Subcutaneous adipose tissue (tissue), 4 donors: Measurements from ENCODE around the gene GNS. TPM values are rescaled to one million over a fixed set of nuclear protein-coding genes. Genes with fewer than 3 reads are reported as not detected.

Experiments used
- total RNA-seq, 4 donors: library from RNA; depleted of rRNA; stranded (reverse); fragments of >200 nt; gene quantifications; one replicate each; pipeline ENCODE4 v1.1.0, GENCODE V29; 2016
- TF ChIP-seq, protein P1 (sequence below): fragments of 450-650 bp; IDR thresholded peaks from one replicate; pipeline ENCODE4 v1.5.1; 2016; ENCODE audit warnings: low read depth, mild to moderate bottlenecking, control low read depth, antibody characterized with exemption, moderate library complexity

Gene GNS
- total RNA-seq, 4 donors from 2014 or later, result 143 to 384 (median 184) TPM

DNA sequence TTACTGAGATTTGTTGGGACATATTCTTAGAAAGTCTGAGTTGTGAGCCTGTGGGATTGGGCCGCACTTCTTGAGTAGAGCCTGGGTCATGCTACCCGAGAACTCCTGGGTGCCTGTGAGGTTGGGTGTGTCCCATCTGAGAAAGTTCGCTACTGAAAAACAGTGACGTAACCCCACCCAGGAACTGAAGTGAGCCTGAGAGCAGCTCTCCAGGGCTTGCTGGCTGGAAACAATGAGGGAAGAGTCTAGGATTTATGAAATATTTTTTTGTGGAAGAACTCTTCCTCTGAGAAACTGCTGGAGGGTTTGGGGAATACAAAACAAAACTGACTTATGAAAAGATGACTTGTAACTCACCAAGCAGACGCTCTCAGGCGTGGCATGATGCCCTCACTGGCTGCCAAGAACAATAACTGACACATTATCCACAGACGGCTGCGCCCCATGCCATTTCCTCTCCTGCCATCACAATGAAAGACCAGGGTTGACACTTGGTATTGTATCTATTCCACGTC is 79.7 kb downstream of the GNS start:
- TF ChIP-seq, protein P1, sequence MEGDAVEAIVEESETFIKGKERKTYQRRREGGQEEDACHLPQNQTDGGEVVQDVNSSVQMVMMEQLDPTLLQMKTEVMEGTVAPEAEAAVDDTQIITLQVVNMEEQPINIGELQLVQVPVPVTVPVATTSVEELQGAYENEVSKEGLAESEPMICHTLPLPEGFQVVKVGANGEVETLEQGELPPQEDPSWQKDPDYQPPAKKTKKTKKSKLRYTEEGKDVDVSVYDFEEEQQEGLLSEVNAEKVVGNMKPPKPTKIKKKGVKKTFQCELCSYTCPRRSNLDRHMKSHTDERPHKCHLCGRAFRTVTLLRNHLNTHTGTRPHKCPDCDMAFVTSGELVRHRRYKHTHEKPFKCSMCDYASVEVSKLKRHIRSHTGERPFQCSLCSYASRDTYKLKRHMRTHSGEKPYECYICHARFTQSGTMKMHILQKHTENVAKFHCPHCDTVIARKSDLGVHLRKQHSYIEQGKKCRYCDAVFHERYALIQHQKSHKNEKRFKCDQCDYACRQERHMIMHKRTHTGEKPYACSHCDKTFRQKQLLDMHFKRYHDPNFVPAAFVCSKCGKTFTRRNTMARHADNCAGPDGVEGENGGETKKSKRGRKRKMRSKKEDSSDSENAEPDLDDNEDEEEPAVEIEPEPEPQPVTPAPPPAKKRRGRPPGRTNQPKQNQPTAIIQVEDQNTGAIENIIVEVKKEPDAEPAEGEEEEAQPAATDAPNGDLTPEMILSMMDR, result no peak

DNA sequence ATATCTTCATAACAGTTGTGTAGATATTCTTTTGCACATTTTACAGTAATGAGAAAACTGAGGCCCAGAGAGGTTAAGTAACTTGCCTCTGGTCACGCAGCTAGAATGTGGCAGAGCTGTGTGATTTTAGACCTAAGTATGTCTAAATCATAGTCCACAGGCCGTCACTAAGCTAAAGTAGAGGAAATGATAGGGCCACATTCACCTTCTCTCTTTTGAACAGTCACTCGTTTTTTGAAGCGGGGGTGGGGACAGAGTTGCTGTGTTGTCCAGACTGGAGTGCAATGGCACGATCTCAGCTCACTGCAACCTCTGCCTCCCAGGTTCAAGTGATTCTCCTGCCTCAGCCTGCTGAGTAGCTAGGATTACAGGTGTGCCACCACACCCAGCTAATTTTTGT is 80.4 kb downstream of the GNS start:
- TF ChIP-seq, protein P1, result no peak

DNA sequence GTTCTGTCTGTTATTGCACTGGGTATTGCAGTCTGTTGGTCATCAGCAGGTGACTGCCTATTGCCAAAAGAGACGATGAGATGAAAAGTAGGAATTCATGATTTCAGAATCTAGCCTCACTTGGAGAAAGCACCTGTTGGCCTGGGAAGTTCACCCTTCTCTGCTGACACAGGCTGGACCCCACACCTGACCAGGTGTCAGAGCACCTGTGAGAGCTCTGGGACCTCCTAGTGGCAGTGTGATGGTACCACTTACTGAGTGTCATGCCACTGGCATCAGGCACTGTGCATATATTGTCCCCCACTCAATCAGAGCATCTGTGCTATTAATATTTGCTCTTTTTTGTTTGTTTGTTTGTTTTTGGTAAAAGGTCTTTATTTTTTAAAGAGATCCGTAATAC is 81.0 kb downstream of the GNS start:
- TF ChIP-seq, protein P1, result no peak

DNA sequence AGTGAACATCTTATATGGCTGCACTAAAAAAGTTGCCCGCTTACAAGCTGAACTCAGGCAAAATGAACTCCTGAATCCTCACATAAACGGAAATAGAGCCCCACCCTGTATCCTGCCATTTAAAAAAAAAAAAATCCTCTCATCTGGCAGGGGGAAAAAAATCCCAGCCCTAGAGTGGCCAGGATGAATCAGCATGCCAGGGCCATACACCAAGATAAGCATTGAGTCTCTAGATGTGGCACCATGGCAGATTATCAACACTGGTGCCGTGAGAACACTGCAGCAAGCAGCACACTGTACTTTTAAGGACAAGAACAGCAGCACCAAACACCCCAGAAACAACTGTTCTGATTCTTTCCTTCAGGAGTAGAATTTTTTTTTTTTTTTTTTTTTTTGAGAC is 83.4 kb downstream of the GNS start:
- TF ChIP-seq, protein P1, result no peak

DNA sequence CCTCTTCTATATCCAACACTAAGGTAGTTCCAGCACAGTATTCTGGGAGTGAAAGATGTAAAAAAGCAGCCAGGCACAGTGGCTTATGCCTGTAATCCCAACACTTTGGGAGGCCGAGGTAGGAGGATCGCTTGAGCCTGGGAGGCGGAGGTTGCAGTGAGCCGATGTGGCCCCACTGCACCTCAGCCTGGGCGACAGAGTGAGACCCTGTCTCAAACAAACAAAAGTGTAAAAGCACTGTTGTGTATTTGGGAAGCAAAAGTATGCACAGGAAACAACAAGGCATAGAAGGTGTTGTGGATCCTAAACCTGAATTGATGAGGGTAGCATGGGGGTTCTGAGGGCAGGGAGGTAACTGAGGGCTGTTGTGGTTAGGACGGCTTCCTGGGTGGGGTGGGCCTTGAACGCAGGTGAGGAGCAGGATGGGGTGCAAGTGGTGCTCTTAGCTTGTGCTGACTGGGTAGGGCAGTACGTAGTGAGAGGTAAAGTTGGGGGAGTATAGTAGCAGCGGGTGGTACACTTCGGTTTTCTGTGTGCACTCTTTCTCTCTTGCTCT is 84.8 kb downstream of the GNS start:
- TF ChIP-seq, protein P1, result no peak

DNA sequence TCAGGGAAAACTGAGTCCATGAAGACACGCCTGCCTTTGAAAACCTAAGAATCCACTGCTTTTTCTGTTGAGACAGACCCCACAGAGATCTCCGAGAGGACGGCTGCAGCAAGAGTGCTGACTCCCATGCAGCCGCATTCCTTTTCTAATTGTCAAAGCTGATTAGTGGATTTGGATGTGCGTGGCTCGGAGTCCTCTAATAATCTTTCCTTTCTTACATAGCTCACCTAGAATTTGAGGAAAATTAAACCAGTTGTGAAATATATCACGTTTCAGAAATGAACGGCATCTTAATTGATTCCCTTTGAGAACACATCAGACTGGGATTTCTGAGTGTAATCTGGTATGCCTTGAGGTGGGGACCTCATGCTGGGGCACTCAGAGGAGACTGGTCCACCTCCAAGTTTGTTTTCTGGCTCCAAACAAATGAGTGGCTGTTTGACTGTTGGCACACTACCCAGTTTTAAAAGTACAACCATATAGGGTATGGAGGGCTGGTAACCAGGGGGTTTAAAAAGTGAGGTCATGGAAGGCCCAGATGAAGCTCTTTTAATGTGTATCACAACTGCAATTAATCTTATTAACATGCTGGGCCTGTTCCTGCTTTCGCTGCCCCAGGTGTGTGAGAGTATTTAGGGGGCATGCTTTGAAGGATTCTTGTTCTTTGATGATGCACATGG is 85.6 kb downstream of the GNS start:
- TF ChIP-seq, protein P1, result no peak

DNA sequence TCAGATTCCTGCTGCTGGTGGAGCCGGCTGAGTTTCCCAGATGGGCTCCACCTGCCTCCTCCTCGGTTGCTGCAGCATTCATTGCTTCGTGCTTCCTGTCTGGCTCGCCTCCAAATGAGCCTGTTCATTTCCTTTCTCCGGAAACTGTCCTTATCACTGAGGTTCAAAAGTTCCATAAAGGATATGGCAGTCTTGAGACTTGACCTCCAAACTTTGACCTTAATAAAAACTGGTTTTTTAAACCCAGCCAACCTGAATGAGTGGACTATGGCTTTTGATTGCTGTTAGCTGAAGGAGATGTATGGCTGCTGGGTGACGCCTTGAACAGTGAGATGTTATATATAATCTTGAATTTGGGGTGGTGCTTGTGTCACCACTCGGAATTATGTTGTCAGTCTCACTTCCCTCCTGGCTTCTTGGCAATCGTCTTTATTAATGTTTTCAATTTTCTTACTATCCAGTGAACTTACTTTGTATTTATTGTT is 86.2 kb downstream of the GNS start:
- TF ChIP-seq, protein P1, result no peak
